KMS-11 (cell line): Measurements from ENCODE around the gene ZNF175.
A peak's percentile ranks its signal among the peaks of the same experiment; 100 is the strongest.

Experiments used
- H2AFZ ChIP-seq: fragments of 200-600 bp; sonication (generic); 2 replicates; pipeline ENCODE4 v1.6.1; 2016; ENCODE audit warnings: antibody characterized with exemption, mixed run types, low read depth
- H3K27ac ChIP-seq: fragments of 200-600 bp; sonication (generic); 2 replicates; pipeline ENCODE4 v1.6.1; 2016; ENCODE audit warnings: mild to moderate bottlenecking, mixed run types
- H3K27me3 ChIP-seq: fragments of 200-600 bp; sonication (generic); 2 replicates; pipeline ENCODE4 v1.6.1; 2017; ENCODE audit warnings: mild to moderate bottlenecking, low read depth, mixed run types, moderate library complexity; ENCODE audit not compliant: insufficient read depth
- H3K36me3 ChIP-seq: fragments of 200-600 bp; sonication (generic); 2 replicates; pipeline ENCODE4 v1.6.1; 2017; ENCODE audit warnings: mild to moderate bottlenecking, mixed run types; ENCODE audit not compliant: insufficient read depth
- H3K4me1 ChIP-seq: fragments of 200-600 bp; sonication (generic); 2 replicates; pipeline ENCODE4 v1.6.1; 2016; ENCODE audit warnings: mild to moderate bottlenecking, low read depth, mixed run types; ENCODE audit not compliant: poor library complexity, severe bottlenecking
- H3K4me2 ChIP-seq: fragments of 200-600 bp; sonication (generic); 2 replicates; pipeline ENCODE4 v1.7.0; 2016; ENCODE audit warnings: mild to moderate bottlenecking, mixed run types
- H3K4me3 ChIP-seq: fragments of 200-600 bp; sonication (generic); IDR thresholded peaks from 2 replicates; pipeline ENCODE4 v1.6.1; 2017; ENCODE audit warnings: low read depth, low read length, mixed read lengths; ENCODE audit not compliant: insufficient read depth
- H3K79me2 ChIP-seq: fragments of 200-600 bp; sonication (generic); 2 replicates; pipeline ENCODE4 v1.6.1; 2016; ENCODE audit warnings: low read depth, mixed run types; ENCODE audit not compliant: insufficient read depth
- H3K9ac ChIP-seq: fragments of 200-600 bp; sonication (generic); 2 replicates; pipeline ENCODE4 v1.6.1; 2016; ENCODE audit warnings: mild to moderate bottlenecking, mixed run types
- H4K20me1 ChIP-seq: fragments of 200-600 bp; sonication (generic); 2 replicates; pipeline ENCODE4 v1.6.1; 2016; ENCODE audit warnings: mild to moderate bottlenecking, mixed run types; ENCODE audit not compliant: insufficient read depth
- CTCF ChIP-seq: fragments of 200-600 bp; sonication (generic); conservative IDR thresholded peaks from 2 replicates; pipeline ENCODE4 v1.6.1; 2017; ENCODE audit warnings: low read depth, mild to moderate bottlenecking, antibody characterized with exemption, low read length, moderate library complexity, mixed read lengths

The ZNF175 gene

GRCh38 chr19:51567583-51567982 is 3.5 kb upstream of the ZNF175 start:
- Histone ChIP-seq H4K20me1 (no peaks in the 10 kb centered on the region), H3K9ac (no peak overlapping the region)

GRCh38 chr19:51568456-51568855 is 2.6 kb upstream of the ZNF175 start:
- Histone ChIP-seq H2AFZ (no peak overlapping the region), H3K4me3 (no peak overlapping the region), H3K27ac (no peak overlapping the region), H3K4me2 (no peak overlapping the region), H3K36me3 (no peaks in the 10 kb centered on the region), H3K27me3 (no peaks in the 10 kb centered on the region), H4K20me1 (no peaks in the 10 kb centered on the region), H3K79me2 (no peaks in the 10 kb centered on the region), H3K4me1 (no peaks in the 10 kb centered on the region), H3K9ac (no peak overlapping the region)
- no peak for TF ChIP-seq CTCF

More at GRCh38 chr19:51567583-51567982, 3.5 kb upstream of the ZNF175 start:
- H2AFZ ChIP-seq = no peak overlapping the region
- no peaks in the 10 kb centered on the region for H3K4me1 ChIP-seq
- H3K36me3 ChIP-seq = no peaks in the 10 kb centered on the region
- TF ChIP-seq CTCF = no peak
- H3K27me3 ChIP-seq = no peaks in the 10 kb centered on the region
- H3K4me2 ChIP-seq = no peak overlapping the region
- no peak overlapping the region for H3K4me3 ChIP-seq
- no peaks in the 10 kb centered on the region for H3K79me2 ChIP-seq
- no peak overlapping the region for H3K27ac ChIP-seq

GRCh38 chr19:51571599-51571998 is 516 bp downstream of the ZNF175 start:
- H3K9ac ChIP-seq = no peak overlapping the region
- H3K79me2 ChIP-seq = no peaks in the 10 kb centered on the region
- H2AFZ ChIP-seq = peak overlapping the region; percentile 29; the same call in 1 of the 2 replicates
- TF ChIP-seq CTCF = no peak
- no peak overlapping the region for H3K4me2 ChIP-seq
- no peaks in the 10 kb centered on the region for H3K27me3 ChIP-seq
- no peaks in the 10 kb centered on the region for H3K36me3 ChIP-seq
- no peak overlapping the region for H3K4me3 ChIP-seq
- H4K20me1 ChIP-seq = no peaks in the 10 kb centered on the region
- no peaks in the 10 kb centered on the region for H3K4me1 ChIP-seq
- H3K27ac ChIP-seq = no peak overlapping the region

- Histone ChIP-seq H3K4me1 (no peaks in the 10 kb centered on the region), H3K9ac (no peak overlapping the region), H3K27me3 (no peaks in the 10 kb centered on the region), H3K27ac (no peak overlapping the region), H2AFZ (no peak overlapping the region), H3K4me3 (no peak overlapping the region), H3K36me3 (no peaks in the 10 kb centered on the region), H4K20me1 (no peaks in the 10 kb centered on the region), H3K4me2 (no peak overlapping the region), H3K79me2 (no peaks in the 10 kb centered on the region)
- no peak for TF ChIP-seq CTCF
These were observed 1.3 kb downstream of the ZNF175 start for GRCh38 chr19:51572410-51572809.

GRCh38 chr19:51572908-51573307 is 1.8 kb downstream of the ZNF175 start:
- no peak overlapping the region for H2AFZ ChIP-seq
- no peak overlapping the region for H3K4me3 ChIP-seq
- H3K4me2 ChIP-seq = no peak overlapping the region
- no peak overlapping the region for H3K9ac ChIP-seq
- no peak for TF ChIP-seq CTCF
- H3K36me3 ChIP-seq = no peaks in the 10 kb centered on the region
- H3K79me2 ChIP-seq = no peaks in the 10 kb centered on the region
- H4K20me1 ChIP-seq = no peaks in the 10 kb centered on the region
- H3K27ac ChIP-seq = no peak overlapping the region
- H3K27me3 ChIP-seq = no peaks in the 10 kb centered on the region
- H3K4me1 ChIP-seq = no peaks in the 10 kb centered on the region
